K562 (cell line): ENCODE measurements around the gene SOX6. TPM values are rescaled to one million over a fixed set of nuclear protein-coding genes. Genes with fewer than 3 reads are reported as not detected.

Source experiments
- EP300 ChIP-seq: IDR thresholded peaks from 2 replicates; pipeline ENCODE4 v1.6.1; 2012; ENCODE audit warnings: low read length, improper control_type of control experiment
- ETV1 ChIP-seq: fragments of 450-650 bp; conservative IDR thresholded peaks from 2 replicates; pipeline ENCODE4 v1.6.1; 2016; ENCODE audit warnings: missing genetic modification characterization, control low read depth, low read depth, missing compliant biosample characterization
- GATAD2B ChIP-seq: fragments of 450-650 bp; IDR thresholded peaks from 2 replicates; pipeline ENCODE4 v1.6.1; 2017; ENCODE audit warnings: mild to moderate bottlenecking, borderline replicate concordance
- JUND ChIP-seq, 2 experiments: IDR thresholded peaks; 2 replicates in 1 of 2; 3 replicates in 1 of 2; pipeline ENCODE4 v1.6.1; 2011; ENCODE audit warnings: borderline replicate concordance in 2 of 2, low read depth in 2 of 2, low read length in 2 of 2, improper control_type of control experiment in 1 of 2, missing biosample characterization in 1 of 2, missing genetic modification characterization in 1 of 2, missing genetic modification reagents in 1 of 2
- KLF16 ChIP-seq: IDR thresholded peaks from 2 replicates; pipeline ENCODE4 v1.6.1; 2016; ENCODE audit warnings: antibody characterized with exemption
- KLF6 ChIP-seq: fragments of 250-450 bp; sonication (Bioruptor Pico); IDR thresholded peaks from 2 replicates; pipeline ENCODE4 v1.4.0; 2020; ENCODE audit warnings: mild to moderate bottlenecking, moderate library complexity, borderline replicate concordance
- MED1 ChIP-seq: sonication (generic); formaldehyde crosslinking; IDR thresholded peaks from 2 replicates; pipeline ENCODE4 v1.8.1; 2023; ENCODE audit warnings: missing genetic modification reagents, borderline replicate concordance
- MYBL2 ChIP-seq, 2 experiments: fragments of 450-650 bp in 1 of 2; sonication (generic) in 1 of 2; formaldehyde crosslinking in 1 of 2; IDR thresholded peaks; 2 replicates each; pipeline versions ENCODE4 v1.6.1 to v1.8.1; 2017 to 2022; ENCODE audit warnings: borderline replicate concordance in 1 of 2, inconsistent platforms in 1 of 2, low read depth in 1 of 2, mild to moderate bottlenecking in 1 of 2, missing genetic modification reagents in 1 of 2, moderate library complexity in 1 of 2
- MYC ChIP-seq, 2 experiments: fragments of 250-450 bp in 1 of 2; sonication (Bioruptor Pico) in 1 of 2; IDR thresholded peaks; 2 replicates each; pipeline versions ENCODE4 v1.5.1 to v1.6.1; 2012 to 2021; ENCODE audit warnings: low read depth in 2 of 2, borderline replicate concordance in 1 of 2, improper control_type of control experiment in 1 of 2, low read length in 1 of 2, mild to moderate bottlenecking in 1 of 2, moderate library complexity in 1 of 2
- POLR2AphosphoS5 ChIP-seq: IDR thresholded peaks from 2 replicates; pipeline ENCODE4 v1.6.1; 2011; ENCODE audit warnings: mild to moderate bottlenecking, low read depth, low read length, moderate library complexity; ENCODE audit not compliant: control insufficient read depth, insufficient read depth
- PTTG1 ChIP-seq: fragments of 450-650 bp; IDR thresholded peaks from 2 replicates; pipeline ENCODE4 v1.6.1; 2016; ENCODE audit warnings: low read depth, mild to moderate bottlenecking, missing genetic modification characterization, missing compliant biosample characterization
- TAF7 ChIP-seq: fragments of 450-650 bp; IDR thresholded peaks from 2 replicates; pipeline ENCODE4 v1.6.1; 2016; ENCODE audit warnings: missing genetic modification characterization, missing compliant biosample characterization
- ZNF121 ChIP-seq: sonication (generic); formaldehyde crosslinking; conservative IDR thresholded peaks from 2 replicates; pipeline ENCODE4 v1.8.0; 2022; ENCODE audit warnings: missing genetic modification reagents
- ZNF263 ChIP-seq: sonication (generic); formaldehyde crosslinking; IDR thresholded peaks from 2 replicates; pipeline ENCODE4 v1.8.0; 2022; ENCODE audit warnings: mild to moderate bottlenecking, missing genetic modification reagents, borderline replicate concordance
- ZNF316 ChIP-seq: fragments of 450-650 bp; IDR thresholded peaks from 2 replicates; pipeline ENCODE4 v1.6.1; 2016
- ZNF431 ChIP-seq: sonication (generic); formaldehyde crosslinking; IDR thresholded peaks from 2 replicates; pipeline ENCODE4 v1.8.0; 2022; ENCODE audit warnings: mild to moderate bottlenecking, missing genetic modification reagents
- ZNF785 ChIP-seq: fragments of 250-450 bp; sonication (Bioruptor Pico); IDR thresholded peaks from 2 replicates; pipeline ENCODE4 v1.4.0; 2020; ENCODE audit warnings: mild to moderate bottlenecking
- polyA plus RNA-seq, 8 experiments: library from polyadenylated mRNA; depleted of rRNA in 4 of 8; stranded (reverse) in 5 of 8; unstranded in 3 of 8; fragments of >200 nt; fragmentation: Nextera tagmentation in 2 of 8; fragmentation: Illumina TruSeq in 1 of 8; extraction: Ambion mirVana in 2 of 8; extraction: Trizol in 1 of 8; gene quantifications; 2 replicates each; pipeline versions ENCODE4 v1.2.1 to v1.2.3, GENCODE V29; 2011 to 2014; ENCODE audit warnings: inconsistent platforms in 1 of 8, missing spikeins in 1 of 8
- total RNA-seq, 7 experiments: library from RNA; depleted of rRNA in 6 of 7; stranded (reverse); fragments of >200 nt in 6 of 7; fragmentation: Illumina TruSeq in 2 of 7; extraction: Trizol in 2 of 7; gene quantifications; 2 replicates each; pipeline versions ENCODE4 v1.2.1 to v1.2.3, GENCODE V29; 2011 to 2021; ENCODE audit warnings: low replicate concordance in 1 of 7
- TF ChIP-seq, protein P1 (sequence below): sonication (generic); formaldehyde crosslinking; IDR thresholded peaks from 2 replicates; pipeline ENCODE4 v1.8.0; 2022; ENCODE audit warnings: mild to moderate bottlenecking, missing genetic modification reagents
- TF ChIP-seq, protein P2 (sequence below): fragments of 250-450 bp; sonication (Bioruptor Pico); IDR thresholded peaks from 2 replicates; pipeline ENCODE4 v1.5.0; 2021; ENCODE audit warnings: mild to moderate bottlenecking, moderate library complexity
- TF ChIP-seq, protein P3 (sequence below): sonication (generic); formaldehyde crosslinking; IDR thresholded peaks from 2 replicates; pipeline ENCODE4 v1.8.1; 2023; ENCODE audit warnings: mild to moderate bottlenecking, missing genetic modification reagents

The SOX6 gene
- total and polyA plus RNA-seq, 9 of the 15 experiments (the other 6 are each of a cell fraction or from before 2014, with no cell fraction given): 0.89 to 8.7 (median 5.7) TPM

DNA sequence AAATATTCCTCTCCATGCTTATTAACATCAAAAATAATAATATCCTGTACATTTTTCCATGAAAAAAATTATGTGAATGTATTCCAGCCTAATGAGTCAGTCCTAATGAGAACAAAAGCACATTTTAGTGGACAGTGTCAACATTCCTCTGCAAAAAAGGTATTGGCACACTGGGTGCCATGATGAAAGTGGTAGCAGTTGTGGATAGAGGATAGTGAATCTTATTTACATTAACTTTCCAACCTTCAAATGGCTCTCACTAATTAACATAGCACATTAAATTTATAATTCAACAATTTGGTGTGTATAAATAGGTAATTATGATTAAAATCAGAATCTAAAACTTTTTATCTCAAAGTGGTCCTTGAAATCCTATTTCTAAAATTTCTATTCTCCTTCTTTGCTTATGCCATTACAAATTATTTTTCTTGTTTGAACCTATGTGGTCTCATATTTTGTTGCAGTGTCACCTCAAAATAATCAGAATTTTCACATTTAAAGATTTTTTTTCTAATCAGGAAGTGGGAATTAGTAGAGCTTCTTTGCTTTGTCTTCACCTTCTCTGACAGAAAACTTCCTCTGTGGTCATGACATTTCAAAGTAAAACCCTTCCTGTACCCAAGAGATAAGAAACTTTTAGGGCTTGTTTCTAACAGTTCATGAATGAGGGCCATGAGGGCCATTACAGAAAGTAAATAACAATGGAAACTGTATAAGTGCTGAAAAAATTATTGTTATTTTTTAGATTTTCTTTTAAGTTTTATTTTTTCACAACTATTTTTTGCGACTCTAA lies 18.7 kb downstream of the SOX6 start (continued):
- TF ChIP-seq, protein P1, sequence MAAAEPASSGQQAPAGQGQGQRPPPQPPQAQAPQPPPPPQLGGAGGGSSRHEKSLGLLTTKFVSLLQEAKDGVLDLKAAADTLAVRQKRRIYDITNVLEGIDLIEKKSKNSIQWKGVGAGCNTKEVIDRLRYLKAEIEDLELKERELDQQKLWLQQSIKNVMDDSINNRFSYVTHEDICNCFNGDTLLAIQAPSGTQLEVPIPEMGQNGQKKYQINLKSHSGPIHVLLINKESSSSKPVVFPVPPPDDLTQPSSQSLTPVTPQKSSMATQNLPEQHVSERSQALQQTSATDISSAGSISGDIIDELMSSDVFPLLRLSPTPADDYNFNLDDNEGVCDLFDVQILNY: no peak
- TF ChIP-seq GATAD2B: peak; percentile 57; the same call in 1 of the 2 replicates
- no peak for TF ChIP-seq ZNF785 (CRISPR knock-in tag)
- peak; percentile 80 for TF ChIP-seq MYC (IDR thresholded peaks at IDR 0.05; ENCODE audit: low read depth, low read length)
- TF ChIP-seq MYC (CRISPR knock-in tag; IDR thresholded peaks at IDR 0.05; ENCODE audit: borderline replicate concordance, low read depth): 0 out of 2 replicates have a peak, but pooled peaks have one; percentile 61
- peak; percentile 70 for TF ChIP-seq KLF16
- TF ChIP-seq, protein P2, sequence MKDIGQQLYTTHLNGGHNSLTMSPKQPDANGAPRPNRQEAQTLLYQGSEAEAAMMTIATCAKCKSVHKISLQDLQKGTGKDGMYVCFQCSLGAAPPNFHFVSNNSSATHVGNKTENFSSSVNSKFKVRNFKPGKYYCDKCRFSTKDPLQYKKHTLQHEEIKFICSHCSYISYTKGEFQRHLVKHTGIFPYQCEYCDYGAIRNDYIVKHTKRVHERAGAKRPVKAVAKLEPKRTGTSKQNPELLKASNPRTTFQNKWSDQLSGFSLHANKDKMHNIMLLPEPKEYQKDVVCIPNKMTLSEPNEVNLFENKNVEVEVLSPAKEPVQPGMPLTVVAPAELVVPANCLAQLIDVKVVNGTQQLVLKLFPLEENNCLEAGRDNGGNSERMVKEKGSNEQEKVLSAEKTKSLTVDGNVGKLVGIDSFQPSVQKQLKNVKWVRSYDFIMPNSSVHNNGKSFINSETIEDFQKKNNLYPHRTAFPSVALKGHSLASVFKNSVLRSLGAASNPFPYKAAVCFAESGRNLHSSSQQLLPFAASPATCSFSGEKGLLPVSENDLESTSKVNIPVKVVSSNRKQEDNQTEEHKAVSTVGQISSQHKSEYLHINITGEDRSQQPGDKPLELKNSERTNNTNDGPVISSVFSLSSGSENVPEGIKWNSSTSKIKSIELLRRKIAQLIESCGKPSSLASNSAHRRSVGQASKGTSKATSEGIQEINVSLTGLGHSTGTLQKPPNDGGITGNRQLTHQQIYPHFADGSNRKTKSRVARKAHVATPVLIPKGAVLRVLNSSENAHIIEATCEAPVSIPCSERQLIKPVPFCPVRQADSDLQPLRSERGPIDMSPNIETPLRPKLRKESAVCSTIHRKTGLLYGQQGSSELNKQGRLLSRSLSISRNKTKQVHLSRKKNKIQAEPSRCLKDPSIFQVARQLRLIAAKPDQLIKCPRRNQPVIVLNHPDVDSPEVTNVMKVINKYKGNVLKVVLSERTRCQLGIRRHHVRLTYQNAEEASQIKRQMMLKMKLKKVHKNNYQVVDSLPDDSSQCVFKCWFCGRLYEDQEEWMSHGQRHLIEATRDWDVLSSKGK (CRISPR knock-in tag): no peak
- 0 out of 2 replicates have a peak, but pooled peaks have one; percentile 53 for TF ChIP-seq KLF6 (CRISPR knock-in tag)
- TF ChIP-seq JUND (IDR thresholded peaks at IDR 0.05; ENCODE audit: borderline replicate concordance, low read depth, low read length): peak; percentile 66
- no peak for TF ChIP-seq JUND (tag; IDR thresholded peaks at IDR 0.05; ENCODE audit: borderline replicate concordance, low read depth, low read length)
- 0 out of 2 replicates have a peak, but pooled peaks have one; percentile 24 for TF ChIP-seq ZNF316
- TF ChIP-seq ZNF263 (CRISPR knock-in tag): no peak
- no peak for TF ChIP-seq ZNF121
- TF ChIP-seq PTTG1 (tag): peak; percentile 55; the same call in 1 of the 2 replicates
- no peak for TF ChIP-seq ZNF431 (CRISPR knock-in tag)
- peak; percentile 73 for TF ChIP-seq POLR2AphosphoS5
- TF ChIP-seq, protein P3, sequence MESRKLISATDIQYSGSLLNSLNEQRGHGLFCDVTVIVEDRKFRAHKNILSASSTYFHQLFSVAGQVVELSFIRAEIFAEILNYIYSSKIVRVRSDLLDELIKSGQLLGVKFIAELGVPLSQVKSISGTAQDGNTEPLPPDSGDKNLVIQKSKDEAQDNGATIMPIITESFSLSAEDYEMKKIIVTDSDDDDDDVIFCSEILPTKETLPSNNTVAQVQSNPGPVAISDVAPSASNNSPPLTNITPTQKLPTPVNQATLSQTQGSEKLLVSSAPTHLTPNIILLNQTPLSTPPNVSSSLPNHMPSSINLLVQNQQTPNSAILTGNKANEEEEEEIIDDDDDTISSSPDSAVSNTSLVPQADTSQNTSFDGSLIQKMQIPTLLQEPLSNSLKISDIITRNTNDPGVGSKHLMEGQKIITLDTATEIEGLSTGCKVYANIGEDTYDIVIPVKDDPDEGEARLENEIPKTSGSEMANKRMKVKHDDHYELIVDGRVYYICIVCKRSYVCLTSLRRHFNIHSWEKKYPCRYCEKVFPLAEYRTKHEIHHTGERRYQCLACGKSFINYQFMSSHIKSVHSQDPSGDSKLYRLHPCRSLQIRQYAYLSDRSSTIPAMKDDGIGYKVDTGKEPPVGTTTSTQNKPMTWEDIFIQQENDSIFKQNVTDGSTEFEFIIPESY (CRISPR knock-in tag): no peak
- no peak for TF ChIP-seq MED1
- TF ChIP-seq MYBL2 (IDR thresholded peaks at IDR 0.05; ENCODE audit: low read depth): peak; percentile 80; the same call in 1 of the 2 replicates
- TF ChIP-seq MYBL2 (CRISPR knock-in tag; IDR thresholded peaks at IDR 0.05; ENCODE audit: borderline replicate concordance): no peak
- TF ChIP-seq EP300: peak; percentile 98
- no peak for TF ChIP-seq TAF7 (tag)
- peak; percentile 95 for TF ChIP-seq ETV1 (tag)
